PC-3 (cell line): ENCODE measurements around the gene CRPPA.

Experiments
- EZH2 ChIP-seq: fragments of 300-600 bp; sonication (generic); IDR thresholded peaks from one replicate; pipeline ENCODE4 v1.6.1; 2017; ENCODE audit warnings: antibody characterized with exemption, mild to moderate bottlenecking, low read length; ENCODE audit not compliant: unreplicated experiment
- EZH2phosphoT487 ChIP-seq: fragments of 300-600 bp; sonication (generic); IDR thresholded peaks from 2 replicates; pipeline ENCODE4 v1.6.1; 2018; ENCODE audit warnings: mild to moderate bottlenecking, antibody characterized with exemption, low read length, borderline replicate concordance
- TF ChIP-seq, protein P1 (sequence below): fragments of 300-600 bp; sonication (generic); conservative IDR thresholded peaks from 2 replicates; pipeline ENCODE4 v1.5.1; 2017; ENCODE audit warnings: antibody characterized with exemption, low read depth, mild to moderate bottlenecking, low read length

DNA sequence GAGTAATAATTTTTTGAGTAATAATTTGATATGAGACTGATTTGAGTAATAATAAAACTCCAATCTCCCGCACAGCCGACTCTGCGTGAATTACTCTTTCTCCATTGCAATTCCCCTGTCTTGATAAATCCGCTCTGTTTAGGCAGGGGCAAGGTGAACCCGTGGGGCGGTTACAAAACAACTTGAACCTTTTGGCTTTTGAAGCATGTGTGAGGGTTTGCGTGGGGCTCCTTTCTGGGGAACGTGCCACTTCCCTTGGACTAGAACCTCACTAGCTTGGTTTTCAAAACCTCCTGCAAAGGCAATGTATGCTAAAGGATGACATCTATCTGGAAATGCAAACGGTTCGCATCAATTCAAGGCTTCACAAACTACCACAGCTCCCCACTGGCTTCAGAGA is 1.5 kb downstream of the CRPPA start:
- no peak for TF ChIP-seq EZH2
- TF ChIP-seq, protein P1, sequence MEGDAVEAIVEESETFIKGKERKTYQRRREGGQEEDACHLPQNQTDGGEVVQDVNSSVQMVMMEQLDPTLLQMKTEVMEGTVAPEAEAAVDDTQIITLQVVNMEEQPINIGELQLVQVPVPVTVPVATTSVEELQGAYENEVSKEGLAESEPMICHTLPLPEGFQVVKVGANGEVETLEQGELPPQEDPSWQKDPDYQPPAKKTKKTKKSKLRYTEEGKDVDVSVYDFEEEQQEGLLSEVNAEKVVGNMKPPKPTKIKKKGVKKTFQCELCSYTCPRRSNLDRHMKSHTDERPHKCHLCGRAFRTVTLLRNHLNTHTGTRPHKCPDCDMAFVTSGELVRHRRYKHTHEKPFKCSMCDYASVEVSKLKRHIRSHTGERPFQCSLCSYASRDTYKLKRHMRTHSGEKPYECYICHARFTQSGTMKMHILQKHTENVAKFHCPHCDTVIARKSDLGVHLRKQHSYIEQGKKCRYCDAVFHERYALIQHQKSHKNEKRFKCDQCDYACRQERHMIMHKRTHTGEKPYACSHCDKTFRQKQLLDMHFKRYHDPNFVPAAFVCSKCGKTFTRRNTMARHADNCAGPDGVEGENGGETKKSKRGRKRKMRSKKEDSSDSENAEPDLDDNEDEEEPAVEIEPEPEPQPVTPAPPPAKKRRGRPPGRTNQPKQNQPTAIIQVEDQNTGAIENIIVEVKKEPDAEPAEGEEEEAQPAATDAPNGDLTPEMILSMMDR = no peak
- no peak for TF ChIP-seq EZH2phosphoT487
